Bronchial epithelial cell (primary cell): ENCODE data around the gene TMEM72. TPM values are rescaled to one million over a fixed set of nuclear protein-coding genes. Genes with fewer than 3 reads are reported as not detected.

Experiments used
- DNase-seq: peaks from one replicate; pipeline ENCODE4 v3.0.0-alpha.2; 2010; ENCODE audit warnings: low read depth
- FAIRE-seq: peaks from 2 replicates; lab custom pipeline; 2011; peaks lifted over from hg19 to GRCh38; lab: Jason Lieb, UNC
- H3K27me3 ChIP-seq: 2 replicates; pipeline ENCODE4 v1.5.1; 2011; ENCODE audit warnings: low read length; ENCODE audit not compliant: control insufficient read depth, insufficient read depth
- H3K36me3 ChIP-seq: 2 replicates; pipeline ENCODE4 v1.5.1; 2011; ENCODE audit warnings: low read length; ENCODE audit not compliant: control insufficient read depth, insufficient read depth
- H3K4me3 ChIP-seq: 2 replicates; pipeline ENCODE4 v1.5.1; 2011; ENCODE audit warnings: mild to moderate bottlenecking, low read depth, low read length, control low read depth
- CTCF ChIP-seq: IDR thresholded peaks from 2 replicates; pipeline ENCODE4 v1.5.1; 2011; ENCODE audit warnings: mild to moderate bottlenecking, moderate library complexity, low read length, control low read depth, inconsistent platforms; ENCODE audit not compliant: insufficient read depth, severe bottlenecking
- total RNA-seq: library from RNA; depleted of rRNA; stranded (reverse); fragments of >200 nt; gene quantifications from 2 replicates; pipeline ENCODE4 v1.2.1, GENCODE V29; 2014

Gene TMEM72
- total RNA-seq, 1 donor from 2014 or later: not detected

- DNase-seq (no peak), FAIRE-seq (no peak)
- no peaks in the 10 kb centered on the region for H3K36me3 ChIP-seq
- no peak for TF ChIP-seq CTCF
- no peak overlapping the region for H3K4me3 ChIP-seq
- H3K27me3 ChIP-seq: no peaks in the 10 kb centered on the region
Observed at GRCh38 chr10:44937196-44938005, 26.3 kb downstream of the TMEM72 start.

DNA sequence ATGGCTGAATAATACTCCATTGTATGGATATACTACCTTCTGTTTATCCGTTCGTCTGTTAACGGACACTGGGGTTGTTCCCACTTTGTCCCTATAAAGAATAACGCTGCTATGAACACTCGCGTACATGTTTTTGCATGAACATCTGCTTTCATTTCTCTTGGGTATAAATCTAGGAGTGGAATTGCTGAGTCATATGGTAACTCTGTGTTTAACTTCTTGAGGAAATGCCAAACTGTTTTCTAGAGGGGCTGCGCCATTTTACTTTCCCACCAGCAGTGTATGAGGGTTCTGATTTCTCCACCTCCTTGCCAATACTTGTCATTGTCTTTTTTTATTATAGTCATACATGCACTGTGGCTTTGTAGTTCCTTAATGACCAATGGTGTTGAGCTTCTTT lies 27.8 kb downstream of the TMEM72 start:
- H3K36me3 ChIP-seq: no peaks in the 10 kb centered on the region
- no peak overlapping the region for H3K4me3 ChIP-seq
- FAIRE-seq: no peak
- no peak for TF ChIP-seq CTCF
- no peak for DNase-seq
- no peaks in the 10 kb centered on the region for H3K27me3 ChIP-seq

- Histone ChIP-seq H3K4me3 (no peak overlapping the region), H3K27me3 (no peaks in the 10 kb centered on the region), H3K36me3 (no peaks in the 10 kb centered on the region)
- DNase-seq: no peak
- FAIRE-seq: no peak
- no peak for TF ChIP-seq CTCF
Observed at GRCh38 chr10:44939691-44940401, 28.7 kb downstream of the TMEM72 start.

- DNase-seq (no peak), FAIRE-seq (no peak)
- Histone ChIP-seq H3K36me3 (no peaks in the 10 kb centered on the region), H3K4me3 (no peak overlapping the region), H3K27me3 (no peaks in the 10 kb centered on the region)
- no peak for TF ChIP-seq CTCF
Observed at GRCh38 chr10:44944354-44944753, 33.2 kb downstream of the TMEM72 start.

DNA sequence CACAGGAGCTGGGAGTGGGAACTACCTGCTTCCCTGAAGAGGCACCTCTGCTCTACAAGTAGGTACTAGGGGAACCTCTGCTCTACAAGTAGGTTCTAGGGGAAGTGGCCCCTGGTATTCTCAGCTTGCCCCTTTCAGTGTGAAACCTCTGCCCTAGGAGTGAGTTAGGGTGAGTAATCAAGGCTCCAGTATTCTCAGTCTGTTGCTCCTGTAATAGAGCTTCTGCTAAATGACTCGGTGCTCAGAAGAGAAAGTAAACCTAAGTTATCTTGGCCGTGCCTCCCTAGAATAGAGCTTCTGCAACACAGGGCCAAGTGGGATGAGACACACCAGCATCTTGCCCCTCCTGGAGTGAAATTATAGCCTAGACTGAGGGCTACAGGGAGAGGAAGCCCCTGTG lies 35.1 kb downstream of the TMEM72 start:
- no peaks in the 10 kb centered on the region for H3K27me3 ChIP-seq
- DNase-seq (no peak), FAIRE-seq (no peak)
- no peaks in the 10 kb centered on the region for H3K36me3 ChIP-seq
- no peak overlapping the region for H3K4me3 ChIP-seq
- no peak for TF ChIP-seq CTCF
